Loucy (cell line): ENCODE measurements around the gene PNMA8C.

Experiments used
- H2AFZ ChIP-seq: fragments of 200-600 bp; sonication (generic); 2 replicates; pipeline ENCODE4 v1.6.0; 2016; ENCODE audit warnings: antibody characterized with exemption, mild to moderate bottlenecking, low read length, moderate library complexity
- H3F3A ChIP-seq: fragments of 200-600 bp; 2 replicates; pipeline ENCODE4 v1.6.0; 2016; ENCODE audit warnings: antibody characterized with exemption, low read depth, mild to moderate bottlenecking
- H3K27me3 ChIP-seq: fragments of 200-600 bp; sonication (generic); 2 replicates; pipeline ENCODE4 v1.6.1; 2014; ENCODE audit warnings: low read length, mild to moderate bottlenecking; ENCODE audit not compliant: insufficient read depth, poor library complexity, severe bottlenecking
- H3K36me3 ChIP-seq: fragments of 200-600 bp; sonication (generic); 2 replicates; pipeline ENCODE4 v1.6.1; 2016; ENCODE audit warnings: low read length; ENCODE audit not compliant: insufficient read depth
- H3K4me1 ChIP-seq: fragments of 200-600 bp; sonication (generic); 2 replicates; pipeline ENCODE4 v1.5.1; 2014; ENCODE audit warnings: low read length, mild to moderate bottlenecking; ENCODE audit not compliant: insufficient read depth, poor library complexity, severe bottlenecking
- H3K4me2 ChIP-seq: fragments of 200-600 bp; sonication (generic); 2 replicates; pipeline ENCODE4 v1.6.0; 2014; ENCODE audit warnings: antibody characterized with exemption, low read length, low read depth, mild to moderate bottlenecking; ENCODE audit not compliant: poor library complexity, severe bottlenecking
- H3K4me3 ChIP-seq: fragments of 200-600 bp; sonication (generic); 2 replicates; pipeline ENCODE4 v1.5.1; 2014; ENCODE audit warnings: low read length, mild to moderate bottlenecking, mixed read lengths; ENCODE audit not compliant: poor library complexity, severe bottlenecking
- H3K79me2 ChIP-seq: fragments of 200-600 bp; sonication (generic); 2 replicates; pipeline ENCODE4 v1.6.1; 2014; ENCODE audit warnings: low read length; ENCODE audit not compliant: insufficient read depth
- H3K9ac ChIP-seq: fragments of 200-600 bp; sonication (generic); 2 replicates; pipeline ENCODE4 v1.6.0; 2014; ENCODE audit warnings: mild to moderate bottlenecking, low read depth, low read length, moderate library complexity; ENCODE audit not compliant: poor library complexity, severe bottlenecking
- H3K9me2 ChIP-seq: fragments of 200-600 bp; sonication (generic); replicated peaks from 2 replicates; pipeline ENCODE4 v1.6.1; 2016; ENCODE audit warnings: low read depth, low read length, mixed read lengths
- H3K9me3 ChIP-seq: fragments of 200-600 bp; sonication (generic); 2 replicates; pipeline ENCODE4 v1.6.1; 2014; ENCODE audit warnings: mild to moderate bottlenecking, antibody characterized with exemption, low read length, low read depth; ENCODE audit not compliant: insufficient read depth
- H4K20me1 ChIP-seq: fragments of 200-600 bp; sonication (generic); 2 replicates; pipeline ENCODE4 v1.6.0; 2014; ENCODE audit warnings: antibody characterized with exemption, low read length, mild to moderate bottlenecking; ENCODE audit not compliant: insufficient read depth, poor library complexity, severe bottlenecking
- EZH2phosphoT487 ChIP-seq: fragments of 200-600 bp; IDR thresholded peaks from 2 replicates; pipeline ENCODE4 v1.6.1; 2018; ENCODE audit warnings: antibody characterized with exemption, mild to moderate bottlenecking, moderate library complexity, borderline replicate concordance
- TF ChIP-seq, protein P1 (sequence below): fragments of 200-600 bp; sonication (generic); conservative IDR thresholded peaks from 2 replicates; pipeline ENCODE4 v1.5.1; 2014; ENCODE audit warnings: mild to moderate bottlenecking, antibody characterized with exemption, low read length

PNMA8C gene

DNA sequence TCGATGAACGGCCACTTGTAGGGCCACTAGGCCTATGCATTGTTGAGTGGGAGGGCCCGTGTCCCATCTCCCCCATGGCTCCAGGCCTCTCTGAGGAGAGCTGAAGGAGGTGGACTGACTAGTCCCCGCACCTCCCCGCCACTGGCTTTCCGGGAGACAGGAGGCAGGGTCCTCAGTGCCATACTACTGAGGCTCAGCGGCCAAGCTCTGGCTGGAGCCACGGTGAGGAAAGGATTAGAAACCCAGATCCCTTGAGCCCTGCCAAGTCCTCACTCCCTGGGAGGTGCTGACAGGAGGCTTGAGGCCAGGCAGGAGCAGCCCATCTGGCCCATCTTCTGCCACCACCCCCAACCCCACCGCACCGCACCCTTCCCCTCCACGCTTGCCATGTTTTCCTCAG, 44.3 kb downstream of the PNMA8C start:
- Histone ChIP-seq H3F3A (no peaks in the 10 kb centered on the region), H3K79me2 (no peaks in the 10 kb centered on the region), H3K9me3 (no peaks in the 10 kb centered on the region), H3K36me3 (peaks cover 95% of the 10 kb centered on the region; the same call in 1 of the 2 replicates), H3K9ac (no peak overlapping the region), H3K4me1 (no peaks in the 10 kb centered on the region), H3K9me2 (no peaks in the 10 kb centered on the region), H3K27me3 (no peaks in the 10 kb centered on the region), H4K20me1 (no peaks in the 10 kb centered on the region), H3K4me3 (no peak overlapping the region), H3K4me2 (no peak overlapping the region), H2AFZ (no peak overlapping the region)
- TF ChIP-seq, protein P1, sequence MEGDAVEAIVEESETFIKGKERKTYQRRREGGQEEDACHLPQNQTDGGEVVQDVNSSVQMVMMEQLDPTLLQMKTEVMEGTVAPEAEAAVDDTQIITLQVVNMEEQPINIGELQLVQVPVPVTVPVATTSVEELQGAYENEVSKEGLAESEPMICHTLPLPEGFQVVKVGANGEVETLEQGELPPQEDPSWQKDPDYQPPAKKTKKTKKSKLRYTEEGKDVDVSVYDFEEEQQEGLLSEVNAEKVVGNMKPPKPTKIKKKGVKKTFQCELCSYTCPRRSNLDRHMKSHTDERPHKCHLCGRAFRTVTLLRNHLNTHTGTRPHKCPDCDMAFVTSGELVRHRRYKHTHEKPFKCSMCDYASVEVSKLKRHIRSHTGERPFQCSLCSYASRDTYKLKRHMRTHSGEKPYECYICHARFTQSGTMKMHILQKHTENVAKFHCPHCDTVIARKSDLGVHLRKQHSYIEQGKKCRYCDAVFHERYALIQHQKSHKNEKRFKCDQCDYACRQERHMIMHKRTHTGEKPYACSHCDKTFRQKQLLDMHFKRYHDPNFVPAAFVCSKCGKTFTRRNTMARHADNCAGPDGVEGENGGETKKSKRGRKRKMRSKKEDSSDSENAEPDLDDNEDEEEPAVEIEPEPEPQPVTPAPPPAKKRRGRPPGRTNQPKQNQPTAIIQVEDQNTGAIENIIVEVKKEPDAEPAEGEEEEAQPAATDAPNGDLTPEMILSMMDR: no peak
- TF ChIP-seq EZH2phosphoT487: no peak

DNA sequence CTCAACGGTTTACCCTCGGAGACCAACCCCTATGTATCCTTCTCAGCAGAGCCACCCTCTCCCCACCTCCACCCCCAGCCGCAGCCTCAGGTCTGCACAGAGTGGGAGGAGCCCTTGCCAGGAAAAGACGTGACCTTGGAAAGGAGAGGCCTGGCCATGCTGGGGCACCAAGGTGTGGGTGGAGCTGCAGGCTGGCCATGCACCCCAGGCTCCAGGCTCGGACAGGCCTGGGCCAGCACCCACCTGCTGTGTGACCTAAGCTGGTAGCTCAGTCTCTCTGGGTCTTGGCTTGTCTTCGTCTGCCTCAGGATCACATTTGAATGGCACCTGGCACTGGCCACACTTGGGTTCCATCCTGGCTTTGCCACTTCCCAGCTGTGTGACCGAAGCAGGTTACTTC, 44.9 kb downstream of the PNMA8C start:
- Histone ChIP-seq H2AFZ (no peak overlapping the region), H3K79me2 (no peaks in the 10 kb centered on the region), H3K4me2 (no peak overlapping the region), H3K4me1 (no peaks in the 10 kb centered on the region), H3K4me3 (no peak overlapping the region), H4K20me1 (no peaks in the 10 kb centered on the region), H3K9me3 (no peaks in the 10 kb centered on the region), H3F3A (no peaks in the 10 kb centered on the region), H3K9ac (no peak overlapping the region), H3K36me3 (peaks cover 95% of the 10 kb centered on the region; the same call in 1 of the 2 replicates), H3K9me2 (no peaks in the 10 kb centered on the region), H3K27me3 (no peaks in the 10 kb centered on the region)
- TF ChIP-seq, protein P1: no peak
- TF ChIP-seq EZH2phosphoT487: no peak

DNA sequence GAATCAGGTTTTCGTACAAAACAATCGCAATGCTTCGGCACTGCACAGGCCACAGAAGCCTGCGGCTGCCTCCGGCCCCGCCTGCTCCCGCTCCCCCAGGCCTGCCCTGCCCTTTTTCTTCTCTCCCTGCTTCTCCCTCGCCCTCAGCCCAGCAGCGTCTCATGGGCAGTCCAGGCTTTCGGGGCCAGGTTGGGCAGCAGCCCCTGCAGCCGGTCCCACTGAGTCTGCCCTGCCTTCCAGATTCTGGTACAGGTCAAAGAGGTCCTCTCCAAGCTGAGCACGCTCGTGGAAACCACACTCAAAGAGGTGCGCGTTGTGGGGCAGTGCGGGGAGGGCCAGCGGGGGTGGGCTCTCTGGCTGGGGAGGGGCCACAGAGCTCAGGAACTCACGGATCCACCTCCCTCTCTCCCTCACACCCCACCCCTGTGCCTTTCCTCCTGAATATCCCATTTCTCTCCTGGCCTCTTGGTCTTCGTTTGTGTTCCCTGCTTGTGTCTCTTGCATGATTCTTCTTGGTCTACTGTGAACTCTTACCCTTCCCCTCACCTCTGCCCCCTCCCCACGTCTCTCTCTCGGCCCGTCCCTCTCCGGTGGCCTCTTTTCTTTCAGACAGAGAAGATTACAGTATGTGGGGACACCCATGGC, 45.4 kb downstream of the PNMA8C start:
- Histone ChIP-seq H3K36me3 (peaks cover 95% of the 10 kb centered on the region; the same call in 1 of the 2 replicates), H4K20me1 (no peaks in the 10 kb centered on the region), H3K79me2 (no peaks in the 10 kb centered on the region), H3K9ac (no peak overlapping the region), H3F3A (no peaks in the 10 kb centered on the region), H3K9me3 (no peaks in the 10 kb centered on the region), H2AFZ (no peak overlapping the region), H3K4me1 (no peaks in the 10 kb centered on the region), H3K4me2 (no peak overlapping the region), H3K27me3 (no peaks in the 10 kb centered on the region), H3K9me2 (no peaks in the 10 kb centered on the region), H3K4me3 (no peak overlapping the region)
- TF ChIP-seq, protein P1: no peak
- no peak for TF ChIP-seq EZH2phosphoT487
